ENCODE results near the gene DNAJB11.

- TF ChIP-seq, protein P1, sequence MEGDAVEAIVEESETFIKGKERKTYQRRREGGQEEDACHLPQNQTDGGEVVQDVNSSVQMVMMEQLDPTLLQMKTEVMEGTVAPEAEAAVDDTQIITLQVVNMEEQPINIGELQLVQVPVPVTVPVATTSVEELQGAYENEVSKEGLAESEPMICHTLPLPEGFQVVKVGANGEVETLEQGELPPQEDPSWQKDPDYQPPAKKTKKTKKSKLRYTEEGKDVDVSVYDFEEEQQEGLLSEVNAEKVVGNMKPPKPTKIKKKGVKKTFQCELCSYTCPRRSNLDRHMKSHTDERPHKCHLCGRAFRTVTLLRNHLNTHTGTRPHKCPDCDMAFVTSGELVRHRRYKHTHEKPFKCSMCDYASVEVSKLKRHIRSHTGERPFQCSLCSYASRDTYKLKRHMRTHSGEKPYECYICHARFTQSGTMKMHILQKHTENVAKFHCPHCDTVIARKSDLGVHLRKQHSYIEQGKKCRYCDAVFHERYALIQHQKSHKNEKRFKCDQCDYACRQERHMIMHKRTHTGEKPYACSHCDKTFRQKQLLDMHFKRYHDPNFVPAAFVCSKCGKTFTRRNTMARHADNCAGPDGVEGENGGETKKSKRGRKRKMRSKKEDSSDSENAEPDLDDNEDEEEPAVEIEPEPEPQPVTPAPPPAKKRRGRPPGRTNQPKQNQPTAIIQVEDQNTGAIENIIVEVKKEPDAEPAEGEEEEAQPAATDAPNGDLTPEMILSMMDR (IDR thresholded peaks at IDR 0.05), result peak; percentile 82 to 97 (median 90)
- TF ChIP-seq POLR2AphosphoS5 (IDR thresholded peaks at IDR 0.05) (no peak), POLR2A (IDR thresholded peaks at IDR 0.05) (no peak)
These were observed 44.3 kb downstream of the DNAJB11 start for GRCh38 chr3:186614597-186615483.
